GM21825 (cell line): ENCODE results near the gene APOC1.
"Not testable (repeated sequence)": the region's sequence is repeated elsewhere in the genome, so short reads cannot be mapped to it uniquely, and the experiment has no call there.

Experiments used
- ATAC-seq: cut with Tn5 transposase; IDR thresholded peaks from one replicate; pipeline ENCODE4 v1.9.1; 2021; ENCODE audit warnings: mild to moderate bottlenecking, moderate library complexity; ENCODE audit not compliant: unreplicated experiment

The APOC1 gene

DNA sequence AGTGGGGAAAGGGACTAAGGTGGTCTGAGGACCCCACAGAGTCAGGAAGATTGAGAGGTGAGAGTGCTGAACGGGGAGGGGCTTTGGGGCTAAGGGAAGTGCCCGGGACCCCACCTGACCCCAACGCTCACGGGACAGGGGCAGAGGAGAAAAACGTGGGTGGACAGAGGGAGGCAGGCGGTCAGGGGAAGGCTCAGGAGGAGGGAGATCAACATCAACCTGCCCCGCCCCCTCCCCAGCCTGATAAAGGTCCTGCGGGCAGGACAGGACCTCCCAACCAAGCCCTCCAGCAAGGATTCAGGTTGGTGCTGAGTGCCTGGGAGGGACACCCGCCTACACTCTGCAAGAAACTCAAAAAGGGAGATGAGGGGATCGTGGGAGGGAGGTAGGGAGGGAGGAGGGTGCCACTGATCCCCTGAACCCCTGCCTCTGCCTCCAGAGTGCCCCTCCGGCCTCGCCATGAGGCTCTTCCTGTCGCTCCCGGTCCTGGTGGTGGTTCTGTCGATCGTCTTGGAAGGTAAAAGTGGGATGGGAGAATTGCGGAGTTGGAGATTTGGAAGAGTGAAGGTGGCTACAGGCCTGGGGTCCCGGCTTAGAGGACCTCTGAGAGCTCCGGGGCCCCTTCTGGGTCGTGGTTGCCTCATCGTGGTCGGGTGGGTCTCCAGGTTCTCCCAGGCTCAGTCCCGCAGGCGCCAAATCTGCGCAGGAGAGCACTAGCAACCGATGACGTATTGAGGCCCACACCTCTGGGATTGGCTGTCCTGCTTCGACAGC lies at the start of gene APOC1:
TSS of gene APOC1 (plus strand) at position 176 of the 774 bp plus-strand sequence. CDS start at position 460, 284 bp downstream.
- peak; percentile 90 for ATAC-seq

DNA sequence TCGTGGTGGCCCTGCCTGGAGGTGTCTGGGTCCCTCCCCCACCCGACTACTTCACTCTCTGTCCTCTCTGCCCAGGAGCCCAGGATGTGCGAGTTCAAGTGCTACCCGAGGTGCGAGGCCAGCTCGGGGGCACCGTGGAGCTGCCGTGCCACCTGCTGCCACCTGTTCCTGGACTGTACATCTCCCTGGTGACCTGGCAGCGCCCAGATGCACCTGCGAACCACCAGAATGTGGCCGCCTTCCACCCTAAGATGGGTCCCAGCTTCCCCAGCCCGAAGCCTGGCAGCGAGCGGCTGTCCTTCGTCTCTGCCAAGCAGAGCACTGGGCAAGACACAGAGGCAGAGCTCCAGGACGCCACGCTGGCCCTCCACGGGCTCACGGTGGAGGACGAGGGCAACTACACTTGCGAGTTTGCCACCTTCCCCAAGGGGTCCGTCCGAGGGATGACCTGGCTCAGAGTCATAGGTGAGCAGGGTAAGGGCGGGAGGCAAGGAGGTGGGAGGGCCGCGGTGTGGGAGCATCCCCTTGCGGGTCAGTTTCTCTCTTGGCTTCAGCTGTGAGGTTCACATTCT lies 49.1 kb upstream of the APOC1 start:
- ATAC-seq = no peak

DNA sequence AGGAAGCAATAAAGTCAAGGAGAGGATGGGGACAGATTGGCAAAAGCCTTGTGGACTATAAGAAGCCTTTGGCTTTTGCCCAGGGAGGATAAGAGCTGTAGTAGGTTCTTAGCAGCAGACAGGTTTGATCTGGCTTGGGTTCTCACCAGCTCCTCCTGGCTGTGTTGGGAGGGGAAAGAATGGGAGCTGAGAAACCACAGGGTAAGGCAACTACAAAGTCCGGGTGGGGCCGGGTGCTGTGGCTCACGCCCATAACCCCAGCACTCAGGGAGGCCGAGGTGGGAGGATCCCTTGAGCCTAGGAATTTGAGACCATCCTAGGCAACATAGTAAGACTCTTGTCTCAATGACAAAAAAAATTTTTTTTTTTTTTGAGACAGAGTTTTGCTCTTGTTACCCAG lies 47.7 kb upstream of the APOC1 start:
- no peak for ATAC-seq

DNA sequence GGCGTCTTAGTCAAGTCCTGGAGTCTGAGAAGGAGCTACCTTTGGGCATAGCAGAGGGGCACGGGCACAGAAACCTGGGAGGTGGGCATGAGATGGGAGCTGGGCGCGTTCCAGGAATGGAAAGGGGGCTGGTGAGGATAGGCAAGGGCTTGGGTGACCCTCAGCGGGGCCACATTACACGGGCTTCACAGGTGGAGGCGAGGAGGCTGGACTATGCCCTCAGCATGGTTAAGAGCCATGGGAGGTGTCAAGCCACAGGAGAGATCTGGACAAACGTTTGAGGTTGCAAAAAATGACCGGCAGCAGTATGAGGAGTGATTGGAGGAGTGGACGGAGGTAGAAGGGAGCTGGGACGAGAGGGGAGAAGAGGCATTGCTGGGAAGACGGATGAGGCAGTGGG lies 46.8 kb upstream of the APOC1 start:
- ATAC-seq = no peak

DNA sequence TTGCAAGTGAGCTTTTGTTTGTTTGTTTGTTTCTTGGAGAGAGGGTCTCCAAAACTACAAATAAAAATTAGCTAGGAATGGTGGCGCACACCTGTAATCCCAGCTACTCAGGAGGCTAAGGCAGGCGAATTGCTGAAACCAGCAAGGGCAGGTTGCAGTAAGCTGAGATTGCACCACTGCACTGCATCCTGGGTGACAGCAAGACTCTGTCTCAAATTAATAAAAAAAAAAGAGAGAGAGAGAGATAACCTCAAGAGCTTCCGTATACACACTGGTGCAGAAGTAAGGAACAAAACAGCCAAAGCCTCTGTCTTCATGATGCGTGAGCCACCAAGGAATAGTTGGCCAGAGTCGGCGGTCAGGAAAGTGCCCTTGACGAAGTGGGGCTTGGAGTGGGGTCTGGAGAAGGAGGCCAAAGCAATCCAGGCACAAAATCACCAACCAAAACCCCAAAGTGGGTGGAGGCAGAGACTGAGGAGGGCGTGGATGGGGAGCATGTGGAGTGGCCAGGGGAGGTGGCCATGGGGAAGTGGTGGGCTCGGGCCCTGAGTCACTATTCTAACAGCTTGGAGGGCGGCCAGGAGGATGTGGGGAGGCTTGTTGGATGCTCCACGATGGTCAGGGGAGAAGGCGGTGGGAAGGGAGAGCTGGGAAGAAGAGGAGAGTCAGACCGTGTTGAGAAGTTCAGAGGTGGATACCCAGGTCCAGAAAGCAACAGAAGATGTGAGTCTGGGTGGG lies 44.5 kb upstream of the APOC1 start:
- ATAC-seq = no peak

DNA sequence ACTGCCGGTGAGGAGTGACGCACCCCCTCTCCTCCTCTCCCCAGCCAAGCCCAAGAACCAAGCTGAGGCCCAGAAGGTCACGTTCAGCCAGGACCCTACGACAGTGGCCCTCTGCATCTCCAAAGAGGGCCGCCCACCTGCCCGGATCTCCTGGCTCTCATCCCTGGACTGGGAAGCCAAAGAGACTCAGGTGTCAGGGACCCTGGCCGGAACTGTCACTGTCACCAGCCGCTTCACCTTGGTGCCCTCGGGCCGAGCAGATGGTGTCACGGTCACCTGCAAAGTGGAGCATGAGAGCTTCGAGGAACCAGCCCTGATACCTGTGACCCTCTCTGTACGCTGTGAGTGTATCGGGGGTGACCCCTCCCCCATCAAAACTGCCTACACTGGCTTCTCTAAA lies 42.6 kb upstream of the APOC1 start:
- ATAC-seq = no peak

DNA sequence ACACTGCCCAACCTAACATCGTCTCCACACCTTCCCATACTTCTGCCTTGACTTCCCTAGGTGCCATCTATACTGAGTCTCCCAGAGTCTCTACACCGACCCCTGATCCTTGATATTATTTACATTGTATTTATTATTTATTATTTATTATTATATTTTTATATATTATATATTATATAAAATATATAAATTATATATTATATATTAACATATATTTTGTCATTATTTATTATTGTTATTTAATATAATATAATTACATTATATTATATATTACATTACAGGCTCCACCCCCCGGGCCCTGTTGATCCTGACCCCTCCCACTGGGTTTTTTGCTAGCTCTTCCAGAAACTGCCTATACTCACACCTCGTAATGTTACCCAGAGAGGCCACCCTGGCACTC lies 41.7 kb upstream of the APOC1 start:
- no peak for ATAC-seq

DNA sequence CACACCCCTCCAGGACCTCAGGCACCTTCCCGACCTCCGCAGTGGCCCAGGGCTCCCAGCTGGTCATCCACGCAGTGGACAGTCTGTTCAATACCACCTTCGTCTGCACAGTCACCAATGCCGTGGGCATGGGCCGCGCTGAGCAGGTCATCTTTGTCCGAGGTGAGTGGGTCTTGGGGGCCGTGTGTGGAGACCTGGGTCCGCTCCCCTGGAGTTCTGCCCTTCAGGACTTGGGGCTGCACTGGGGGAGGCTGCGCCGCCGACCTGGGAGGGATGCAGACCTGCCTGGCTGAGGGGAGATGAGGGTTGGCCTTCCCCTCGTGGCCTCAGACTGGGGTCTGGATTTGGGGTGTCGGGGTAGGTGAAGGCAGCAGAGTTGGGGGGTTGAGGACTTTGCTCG lies 40.1 kb upstream of the APOC1 start:
- no peak for ATAC-seq

DNA sequence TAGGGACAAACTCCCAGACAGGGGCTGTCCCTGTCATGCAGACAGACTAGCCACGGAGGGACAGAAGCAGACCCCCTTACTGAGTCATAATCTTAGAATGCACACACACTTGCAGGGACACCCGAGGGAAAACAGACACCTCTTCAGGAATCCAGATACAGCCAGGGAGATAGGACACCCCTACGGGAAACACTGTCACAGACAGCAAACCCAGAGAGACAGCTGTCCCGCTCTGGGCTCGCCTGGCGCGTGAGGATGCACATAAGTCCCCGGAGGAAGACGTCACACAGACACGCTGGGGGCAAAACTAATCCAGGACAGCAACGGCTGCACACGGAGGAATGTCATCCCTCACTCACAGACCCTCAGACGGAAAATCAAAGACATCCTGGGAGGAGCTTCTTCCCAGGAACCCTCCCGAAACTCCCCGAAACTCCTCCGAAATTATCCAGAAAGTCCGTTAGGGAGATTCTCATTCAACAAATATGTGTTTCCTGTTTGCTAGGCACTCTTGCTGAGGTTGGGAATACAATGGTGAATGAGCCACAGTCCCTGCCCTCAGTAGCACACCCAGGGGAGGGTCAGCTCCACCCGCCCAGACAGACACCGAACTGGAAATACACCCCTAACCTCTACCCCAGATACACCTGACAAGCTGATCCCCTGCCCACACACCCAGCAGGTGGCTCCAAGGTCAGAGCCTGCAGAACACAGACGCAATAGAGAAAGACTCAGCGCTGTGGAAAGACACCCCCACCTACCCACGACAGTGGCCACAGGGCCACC lies 38.5 kb upstream of the APOC1 start:
- no peak for ATAC-seq

DNA sequence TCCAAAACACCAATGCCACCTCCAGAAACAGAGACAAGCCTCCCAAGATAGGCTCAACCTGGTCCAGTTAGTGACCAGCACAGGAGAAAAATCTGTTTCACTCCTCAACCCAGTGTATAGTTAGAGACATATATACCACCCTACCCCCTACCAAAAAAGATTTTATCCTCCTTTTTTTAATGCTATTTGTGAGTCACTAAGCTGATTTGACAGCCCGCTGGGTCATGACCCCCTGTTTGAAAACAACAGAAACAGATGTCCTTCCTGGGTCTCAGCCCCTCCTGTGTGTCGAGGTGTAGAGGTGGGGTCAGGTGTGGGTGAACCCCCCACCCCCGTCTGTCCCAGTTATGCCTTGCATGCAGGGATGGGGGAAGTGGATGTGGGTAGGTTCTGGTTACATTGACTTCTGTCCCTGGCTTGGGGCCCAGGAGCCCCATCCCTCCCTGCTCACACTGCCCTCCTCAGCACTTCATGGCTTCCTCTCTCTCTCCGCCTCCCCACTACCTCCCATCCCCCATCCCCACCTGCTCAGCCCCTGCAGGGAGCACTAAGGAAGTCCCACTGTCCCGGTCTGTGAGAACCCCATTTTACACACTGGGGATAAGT lies 37.4 kb upstream of the APOC1 start:
- ATAC-seq = no peak

DNA sequence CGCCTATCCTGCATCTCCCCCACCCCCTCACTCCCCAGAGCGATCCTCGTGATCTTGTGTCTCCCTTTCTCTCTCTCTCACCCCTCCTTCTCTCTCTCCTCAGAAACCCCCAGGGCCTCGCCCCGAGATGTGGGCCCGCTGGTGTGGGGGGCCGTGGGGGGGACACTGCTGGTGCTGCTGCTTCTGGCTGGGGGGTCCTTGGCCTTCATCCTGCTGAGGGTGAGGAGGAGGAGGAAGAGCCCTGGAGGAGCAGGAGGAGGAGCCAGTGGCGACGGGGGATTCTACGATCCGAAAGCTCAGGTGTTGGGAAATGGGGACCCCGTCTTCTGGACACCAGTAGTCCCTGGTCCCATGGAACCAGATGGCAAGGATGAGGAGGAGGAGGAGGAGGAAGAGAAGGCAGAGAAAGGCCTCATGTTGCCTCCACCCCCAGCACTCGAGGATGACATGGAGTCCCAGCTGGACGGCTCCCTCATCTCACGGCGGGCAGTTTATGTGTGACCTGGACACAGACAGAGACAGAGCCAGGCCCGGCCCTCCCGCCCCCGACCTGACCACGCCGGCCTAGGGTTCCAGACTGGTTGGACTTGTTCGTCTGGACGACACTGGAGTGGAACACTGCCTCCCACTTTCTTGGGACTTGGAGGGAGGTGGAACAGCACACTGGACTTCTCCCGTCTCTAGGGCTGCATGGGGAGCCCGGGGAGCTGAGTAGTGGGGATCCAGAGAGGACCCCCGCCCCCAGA lies 36.1 kb upstream of the APOC1 start:
- no peak for ATAC-seq

DNA sequence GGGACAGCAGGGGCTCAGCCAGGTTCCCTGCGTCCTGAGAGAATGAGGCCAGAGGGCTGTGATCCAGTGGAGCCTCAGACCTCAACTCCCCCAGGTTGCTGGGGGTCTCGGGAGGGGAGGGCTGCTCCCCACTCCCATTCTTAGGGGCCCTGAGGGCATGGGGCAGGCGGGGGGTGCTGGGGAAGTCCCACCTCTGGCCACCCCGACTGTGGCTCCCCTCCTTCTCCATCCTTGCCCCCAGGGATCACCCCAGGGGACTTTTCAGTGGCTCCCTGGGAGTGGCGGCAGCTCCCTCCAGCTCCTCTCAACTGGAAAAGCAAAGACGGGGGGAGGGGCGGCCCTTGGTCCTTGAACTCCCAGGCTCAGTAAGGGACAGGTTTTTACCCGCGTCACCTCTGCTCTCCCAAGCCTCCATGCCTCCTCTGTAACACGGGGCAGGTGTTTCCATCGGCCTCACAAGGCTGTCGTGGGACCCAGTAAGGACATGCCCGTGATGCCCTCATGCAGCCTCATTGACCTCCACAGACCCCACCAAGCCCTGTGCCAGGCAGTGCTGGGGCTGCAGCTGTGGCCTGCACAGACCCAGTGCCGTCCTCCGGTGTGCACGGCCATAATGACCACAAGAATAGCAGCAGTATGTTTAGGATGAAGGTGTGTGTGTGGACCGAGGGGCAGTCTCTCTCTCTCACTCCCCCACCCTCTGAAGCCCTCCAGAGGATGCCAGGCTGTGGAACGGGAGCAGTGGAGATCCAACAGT lies 34.9 kb upstream of the APOC1 start:
- ATAC-seq = no peak

DNA sequence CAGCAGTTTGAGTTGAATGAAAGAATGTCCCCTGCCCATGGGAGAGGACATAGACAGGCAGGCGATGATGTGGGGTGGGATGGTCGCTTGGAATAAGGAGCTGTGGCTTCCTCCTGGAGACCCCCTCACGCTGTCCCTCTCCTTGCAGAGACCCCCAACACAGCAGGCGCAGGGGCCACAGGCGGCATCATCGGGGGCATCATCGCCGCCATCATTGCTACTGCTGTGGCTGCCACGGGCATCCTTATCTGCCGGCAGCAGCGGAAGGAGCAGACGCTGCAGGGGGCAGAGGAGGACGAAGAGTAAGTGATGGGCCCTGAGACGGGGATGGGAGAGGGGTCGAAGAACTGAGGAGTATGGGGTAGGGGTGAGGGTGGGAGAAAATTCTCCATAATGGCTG lies 32.3 kb upstream of the APOC1 start:
- no peak for ATAC-seq

DNA sequence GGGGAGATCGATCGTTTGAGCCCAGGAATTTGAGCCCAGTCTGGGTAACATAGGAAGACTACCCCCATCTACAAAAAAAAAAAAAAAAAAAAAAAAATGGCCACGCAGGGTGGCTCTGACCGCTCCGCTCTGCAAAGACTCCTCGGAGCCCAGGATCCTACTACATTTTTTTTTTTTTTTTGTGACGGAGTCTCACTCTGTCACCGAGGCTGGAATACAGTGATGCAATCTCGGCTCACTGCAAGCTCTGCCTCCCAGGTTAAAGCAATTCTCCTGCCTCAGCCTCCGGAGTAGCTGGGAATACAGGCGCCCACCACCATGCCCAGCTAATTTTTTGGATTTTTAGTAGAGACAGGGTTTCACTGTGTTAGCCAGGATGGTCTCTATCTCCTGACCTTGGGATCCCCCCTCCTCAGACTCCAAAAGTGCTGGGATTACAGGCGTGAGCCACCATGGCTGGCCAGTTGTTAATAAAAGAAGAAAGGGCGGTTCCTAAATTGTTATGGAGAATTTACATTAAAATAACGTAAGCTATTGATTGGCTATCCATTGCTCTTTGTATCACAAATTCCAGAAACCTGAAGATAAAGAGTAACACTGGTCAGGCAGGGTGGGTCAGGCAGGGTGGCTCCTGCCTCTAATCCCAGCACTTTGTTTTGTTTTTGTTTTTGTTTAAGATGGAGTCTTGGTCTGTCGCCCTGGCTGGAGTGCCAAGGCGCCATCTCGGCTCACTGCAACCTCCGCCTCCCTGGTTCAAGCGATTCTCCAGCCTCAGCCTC lies 31.6 kb upstream of the APOC1 start:
- ATAC-seq = not testable (repeated sequence)

DNA sequence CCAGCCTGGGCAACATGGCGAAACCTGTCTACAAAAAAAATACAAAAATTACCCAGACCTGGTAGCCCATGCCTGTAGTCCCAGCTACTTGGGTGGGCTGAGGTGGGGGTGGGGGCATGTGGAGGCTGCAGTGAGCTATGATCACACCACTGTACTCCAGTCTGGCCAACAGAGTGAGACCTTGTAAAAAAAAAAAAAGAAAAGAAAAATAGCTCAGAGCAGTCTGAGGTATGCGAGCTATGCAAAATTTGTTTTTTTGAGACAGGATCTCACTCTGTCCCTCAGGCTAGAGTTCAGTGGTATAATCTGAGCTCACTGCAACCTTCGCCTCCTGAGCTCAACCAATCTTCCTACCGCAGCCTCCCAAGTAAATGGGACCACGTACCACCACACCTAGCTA lies 30.5 kb upstream of the APOC1 start:
- no peak for ATAC-seq

DNA sequence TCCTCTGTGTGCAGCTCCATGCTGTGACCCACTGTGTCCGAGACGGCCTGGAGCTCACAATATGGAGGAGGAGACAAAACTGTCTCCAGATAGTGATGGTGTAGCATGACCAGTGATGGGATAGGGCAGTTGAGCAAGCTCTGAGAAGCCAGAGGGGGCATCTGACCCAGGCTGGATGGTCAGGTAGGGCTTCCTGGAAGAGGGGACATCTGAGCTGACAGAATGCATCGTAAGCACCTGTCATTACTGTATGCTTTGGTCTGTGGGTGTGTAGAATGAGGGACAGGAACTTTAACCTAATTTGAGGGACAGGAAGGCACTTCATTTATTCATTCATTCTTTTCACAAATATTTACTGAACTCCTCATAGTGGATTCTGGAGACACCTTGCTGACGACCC lies 29.8 kb upstream of the APOC1 start:
- no peak for ATAC-seq

DNA sequence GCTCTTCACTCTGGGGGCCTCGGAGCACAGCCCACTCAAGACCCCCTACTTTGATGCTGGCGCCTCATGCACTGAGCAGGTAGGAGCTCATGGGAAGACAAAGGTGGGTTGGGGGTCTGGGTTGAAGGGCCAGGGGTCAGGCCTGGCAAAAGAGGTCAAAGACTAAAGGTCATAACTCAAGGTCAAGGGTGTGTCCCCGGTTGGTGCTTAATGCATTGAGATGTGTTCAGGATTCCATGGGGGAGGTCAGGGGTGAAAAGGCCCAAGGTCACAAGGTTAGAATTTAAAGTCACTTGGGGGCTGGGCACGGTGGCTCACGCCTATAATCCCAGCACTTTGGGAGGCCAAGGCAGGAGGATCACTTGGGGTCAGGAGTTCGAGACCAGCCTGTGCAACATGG lies 28.3 kb upstream of the APOC1 start:
- ATAC-seq = no peak

DNA sequence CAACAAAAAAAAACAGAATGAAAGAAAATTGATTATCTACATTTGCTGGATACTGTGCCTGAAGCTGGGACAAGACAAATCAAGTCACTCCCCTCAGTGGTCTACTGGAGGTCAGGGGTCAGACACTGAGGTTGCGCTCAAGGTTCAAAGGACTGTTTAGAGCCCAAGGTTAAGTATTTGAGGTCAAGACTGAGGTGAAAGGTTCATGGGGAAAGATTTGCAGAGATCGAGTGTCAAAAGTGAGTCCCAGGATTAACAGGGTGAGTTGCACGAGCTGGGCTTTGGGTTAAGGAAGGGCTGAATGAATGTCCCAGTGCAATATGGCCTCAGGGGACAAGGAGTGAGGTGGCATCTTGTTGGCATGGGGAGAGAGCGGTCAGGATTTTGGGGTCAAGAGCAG lies 26.8 kb upstream of the APOC1 start:
- ATAC-seq = no peak

DNA sequence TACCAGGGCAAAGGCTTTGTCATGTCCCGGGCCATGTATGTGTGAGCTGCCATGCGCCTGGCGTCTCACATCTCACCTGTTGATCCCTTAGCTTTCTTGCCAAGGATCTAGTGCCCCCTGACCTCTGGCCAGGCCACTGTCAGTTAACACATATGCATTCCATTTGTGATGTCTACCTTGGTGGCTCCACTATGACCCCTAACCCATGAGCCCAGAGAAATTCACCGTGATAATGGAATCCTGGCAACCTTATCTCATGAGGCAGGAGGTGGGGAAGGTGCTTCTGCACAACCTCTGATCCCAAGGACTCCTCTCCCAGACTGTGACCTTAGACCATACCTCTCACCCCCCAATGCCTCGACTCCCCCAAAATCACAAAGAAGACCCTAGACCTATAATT lies 26.1 kb upstream of the APOC1 start:
- ATAC-seq = not testable (repeated sequence)
